ENCODE results near the gene DNMT1.
A peak's percentile ranks its signal among the peaks of the same experiment; 100 is the strongest.

DNMT1 gene

DNA sequence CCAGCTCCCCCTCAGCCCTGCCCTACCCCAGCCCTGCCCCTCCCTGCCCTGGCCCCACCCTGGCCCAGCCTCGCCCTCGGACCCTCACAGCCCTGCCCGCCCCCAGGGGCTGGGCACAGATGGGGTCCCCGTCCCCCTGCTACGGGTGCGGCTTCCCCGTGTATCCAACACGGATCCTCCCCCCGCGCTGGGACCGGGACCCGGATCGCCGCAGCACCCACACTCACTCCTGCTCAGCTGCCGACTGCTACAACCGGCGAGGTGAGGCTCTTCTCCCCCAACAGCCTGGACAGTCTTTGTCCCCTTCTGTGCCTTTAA, 103.4 kb downstream of the DNMT1 start:
- DNase-seq (ENCODE audit: extremely low spot score): no peak
- TF ChIP-seq, protein P1, sequence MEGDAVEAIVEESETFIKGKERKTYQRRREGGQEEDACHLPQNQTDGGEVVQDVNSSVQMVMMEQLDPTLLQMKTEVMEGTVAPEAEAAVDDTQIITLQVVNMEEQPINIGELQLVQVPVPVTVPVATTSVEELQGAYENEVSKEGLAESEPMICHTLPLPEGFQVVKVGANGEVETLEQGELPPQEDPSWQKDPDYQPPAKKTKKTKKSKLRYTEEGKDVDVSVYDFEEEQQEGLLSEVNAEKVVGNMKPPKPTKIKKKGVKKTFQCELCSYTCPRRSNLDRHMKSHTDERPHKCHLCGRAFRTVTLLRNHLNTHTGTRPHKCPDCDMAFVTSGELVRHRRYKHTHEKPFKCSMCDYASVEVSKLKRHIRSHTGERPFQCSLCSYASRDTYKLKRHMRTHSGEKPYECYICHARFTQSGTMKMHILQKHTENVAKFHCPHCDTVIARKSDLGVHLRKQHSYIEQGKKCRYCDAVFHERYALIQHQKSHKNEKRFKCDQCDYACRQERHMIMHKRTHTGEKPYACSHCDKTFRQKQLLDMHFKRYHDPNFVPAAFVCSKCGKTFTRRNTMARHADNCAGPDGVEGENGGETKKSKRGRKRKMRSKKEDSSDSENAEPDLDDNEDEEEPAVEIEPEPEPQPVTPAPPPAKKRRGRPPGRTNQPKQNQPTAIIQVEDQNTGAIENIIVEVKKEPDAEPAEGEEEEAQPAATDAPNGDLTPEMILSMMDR (IDR thresholded peaks at IDR 0.05; ENCODE audit: control extremely low read depth, extremely low read depth, low read depth, missing control alignments): no peak
- ChIA-PET CTCF (interaction anchor here (1.2 kb wide), 1 partner anchor 64 kb away, joined by 3 read pairs; no protein-coding TSS in a partner anchor), POLR2A (no interaction called here)

DNA sequence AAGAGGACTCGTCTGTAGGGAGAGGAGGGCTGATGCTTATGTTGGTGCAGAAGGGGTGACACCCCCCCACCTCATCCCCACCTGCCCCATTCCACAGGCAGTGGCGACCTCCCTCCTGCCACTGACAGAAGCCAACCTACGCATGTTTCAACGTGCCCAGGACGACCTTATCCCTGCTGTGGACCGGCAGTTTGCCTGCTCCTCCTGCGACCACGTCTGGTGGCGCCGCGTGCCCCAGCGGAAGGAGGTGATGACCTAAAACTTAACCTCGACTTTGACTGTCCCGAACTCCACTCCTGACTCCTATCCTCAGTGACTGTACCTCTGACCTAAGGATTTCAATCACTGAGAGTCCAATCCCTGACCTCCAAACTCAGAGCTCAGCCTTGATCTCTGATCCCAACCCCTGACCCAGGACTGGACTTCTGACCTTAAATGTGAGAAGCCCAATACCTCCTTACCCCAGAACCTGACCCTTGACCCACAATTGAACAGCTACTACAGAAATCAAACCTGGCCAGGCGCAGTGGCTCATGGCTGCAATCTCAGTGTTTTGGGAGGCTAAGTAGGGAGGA, 104.9 kb downstream of the DNMT1 start:
- TF ChIP-seq, protein P1 (IDR thresholded peaks at IDR 0.05; ENCODE audit: control extremely low read depth, extremely low read depth, low read depth, missing control alignments): no peak
- POLR2A ChIA-PET: no interaction called here

DNA sequence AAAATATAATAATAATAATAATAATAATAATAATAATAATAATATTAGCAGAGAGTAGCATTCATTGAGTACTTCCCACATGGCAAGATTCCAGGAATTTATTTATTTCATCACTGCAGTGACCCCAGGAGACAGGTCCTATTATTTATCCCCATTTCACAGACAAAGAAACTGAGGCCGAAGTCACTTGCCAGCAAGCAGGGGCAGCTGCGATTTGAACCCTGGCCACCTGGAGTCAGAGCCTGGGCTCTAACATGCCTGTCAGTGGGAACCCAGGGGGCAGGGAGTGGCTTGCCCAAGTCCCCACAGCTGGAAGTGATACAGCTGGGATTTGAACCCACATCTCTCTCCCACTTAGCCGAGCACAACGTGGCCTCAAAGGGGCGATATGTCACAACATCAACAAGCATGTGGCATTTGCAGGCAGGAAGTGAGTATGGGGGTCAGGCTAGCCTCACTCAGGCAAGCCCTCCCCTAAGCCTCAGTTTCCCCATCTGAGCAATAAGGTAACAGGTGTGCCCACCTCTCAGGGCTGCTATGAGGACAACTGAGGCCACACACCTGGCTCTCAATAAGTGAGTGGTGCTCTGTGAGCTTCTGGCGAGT, 105.7 kb downstream of the DNMT1 start:
- CTCF ChIA-PET: no interaction called here
- no peak for DNase-seq (ENCODE audit: extremely low spot score)
- TF ChIP-seq, protein P1 (IDR thresholded peaks at IDR 0.05; ENCODE audit: control extremely low read depth, extremely low read depth, low read depth, missing control alignments): no peak
- POLR2A ChIA-PET: no interaction called here

More for the DNA sequence above, 104.9 kb downstream of the DNMT1 start:
- DNase-seq (ENCODE audit: extremely low spot score): no peak
- CTCF ChIA-PET: interaction anchor here (1.4 kb wide), 1 partner anchor 22 kb away, joined by 3 read pairs; the partner anchor contains the start of gene P2RY11

DNA sequence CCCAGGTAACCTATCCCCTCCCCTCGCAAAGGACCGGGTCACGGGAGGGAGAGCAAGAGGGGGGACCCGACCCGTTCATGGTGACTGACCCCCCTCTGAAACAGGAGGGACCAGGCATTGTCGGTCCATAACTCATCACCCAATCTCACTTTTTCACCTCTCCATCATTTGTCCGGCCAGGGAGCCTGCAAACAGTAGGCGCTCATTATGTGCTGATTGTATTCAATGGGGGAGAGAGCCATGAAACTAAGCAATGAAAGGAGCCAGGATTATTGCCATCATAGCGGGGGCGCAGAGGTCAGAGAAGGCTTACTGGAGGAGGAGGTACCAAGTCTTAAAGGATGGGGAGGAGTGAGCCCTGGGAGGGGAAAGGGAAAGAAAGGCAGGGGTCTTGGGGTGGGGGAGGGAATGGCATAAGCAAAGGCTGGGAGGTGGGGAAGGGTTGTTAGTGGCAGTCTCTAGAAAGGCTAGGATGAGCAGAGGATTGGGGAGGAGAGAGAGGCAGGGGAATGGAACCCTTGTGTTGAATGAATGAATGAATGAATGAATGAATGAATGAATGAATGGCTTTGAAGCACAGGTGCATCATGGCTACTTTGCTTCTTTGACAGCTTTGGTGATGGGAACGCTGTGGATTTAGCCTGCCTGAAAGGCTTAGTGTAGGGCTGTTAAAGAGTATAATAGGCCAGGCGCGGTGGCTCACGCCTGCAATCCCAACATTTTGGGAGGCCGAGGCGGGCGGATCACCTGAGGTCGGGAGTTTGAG, 107.3 kb downstream of the DNMT1 start:
- ChIA-PET CTCF (no interaction called here), POLR2A (no interaction called here)
- no peak for DNase-seq (ENCODE audit: extremely low spot score)
- TF ChIP-seq, protein P1 (IDR thresholded peaks at IDR 0.05; ENCODE audit: control extremely low read depth, extremely low read depth, low read depth, missing control alignments): no peak

DNA sequence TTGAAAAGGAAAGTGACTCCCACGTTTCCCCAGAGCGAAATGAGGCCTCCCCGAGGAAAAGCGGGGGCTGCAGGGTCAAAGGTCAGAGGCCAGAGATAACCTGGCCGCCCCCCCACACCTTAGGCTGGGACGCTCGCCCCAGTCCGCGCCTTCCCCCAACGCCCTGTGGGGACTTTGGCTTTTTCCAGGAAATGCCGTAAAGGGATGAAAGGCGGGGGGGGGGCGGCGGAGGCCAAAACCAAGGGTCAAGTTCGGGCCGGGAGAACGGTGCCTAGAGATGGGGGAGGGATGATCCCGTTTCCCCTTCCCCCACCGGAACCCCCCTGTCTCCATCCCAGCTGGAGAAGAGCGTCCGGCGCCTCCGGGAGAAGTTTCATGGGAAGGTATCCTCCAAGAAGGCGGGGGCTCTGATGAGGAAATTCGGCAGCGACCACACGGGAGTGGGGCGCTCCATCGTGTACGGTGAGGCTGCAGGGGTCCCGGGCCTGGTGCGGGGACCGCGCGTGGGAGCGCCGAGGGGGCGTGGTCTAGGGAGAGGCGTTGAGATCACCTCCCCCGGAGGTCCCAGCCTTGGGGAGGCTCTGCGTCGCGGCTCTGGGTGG, 108.1 kb downstream of the DNMT1 start:
- ChIA-PET CTCF (no interaction called here), POLR2A (no interaction called here)
- no peak for DNase-seq (ENCODE audit: extremely low spot score)
- TF ChIP-seq, protein P1 (IDR thresholded peaks at IDR 0.05; ENCODE audit: control extremely low read depth, extremely low read depth, low read depth, missing control alignments): no peak

DNA sequence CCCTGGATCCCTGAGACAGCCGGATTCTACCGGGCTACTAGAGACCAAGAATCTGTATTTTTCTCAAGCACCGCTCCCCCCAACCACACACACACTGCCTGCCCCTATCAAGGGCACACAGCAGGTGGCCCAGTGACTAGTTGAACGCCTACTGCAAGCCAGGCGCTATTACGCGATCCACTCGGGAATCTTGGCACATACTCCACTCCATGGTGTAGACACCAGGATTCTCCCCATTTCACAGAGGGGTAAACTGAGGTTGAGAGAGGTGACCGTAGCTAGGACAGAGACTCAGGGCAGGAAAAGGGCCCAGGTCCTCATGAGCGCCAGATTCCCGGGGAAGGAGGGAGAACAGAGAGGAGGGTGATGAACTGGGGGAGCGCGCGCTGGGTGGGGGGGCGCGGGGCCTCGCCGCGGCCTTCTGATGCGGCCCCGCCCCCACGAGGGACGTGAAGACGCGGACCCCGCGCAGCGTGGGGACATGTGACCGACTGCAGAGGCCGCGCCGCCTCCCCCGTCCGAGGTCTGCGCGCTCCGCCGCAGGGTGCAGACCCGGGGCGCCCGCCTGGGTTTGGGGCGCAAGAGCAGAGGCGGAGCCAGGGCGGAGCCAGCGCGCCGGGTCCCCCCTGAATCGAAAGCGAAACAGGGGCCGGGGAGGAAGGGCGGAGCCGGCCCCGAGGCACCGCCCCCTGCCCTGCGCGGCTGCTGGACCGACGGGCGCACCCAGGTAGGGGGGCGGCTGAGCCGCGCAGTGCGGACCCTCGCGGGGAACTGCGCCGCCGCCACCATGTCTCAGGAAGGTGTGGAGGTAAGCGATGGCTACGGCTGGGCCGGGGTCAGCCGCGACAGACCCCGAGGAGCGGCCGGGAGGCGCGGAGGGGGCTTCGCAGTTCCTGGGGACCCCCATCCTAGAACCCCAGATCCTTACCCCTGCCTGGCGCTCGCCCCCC, 108.8 kb downstream of the DNMT1 start, which contains the start of gene SHFL:
Gene SHFL (plus strand): TSS at position 677 of the 950 bp plus-strand sequence. CDS start 111 bp downstream, at position 788.
- peak; percentile 96 for DNase-seq (ENCODE audit: extremely low spot score)
- TF ChIP-seq, protein P1 (IDR thresholded peaks at IDR 0.05; ENCODE audit: control extremely low read depth, extremely low read depth, low read depth, missing control alignments): no peak
- POLR2A ChIA-PET: no interaction called here
- CTCF ChIA-PET: no interaction called here
